GM21717 (cell line): ENCODE measurements around the gene TNFRSF9.
"Not testable (repeated sequence)": the region's sequence is repeated elsewhere in the genome, so short reads cannot be mapped to it uniquely, and the experiment has no call there.

Experiments
- ATAC-seq: cut with Tn5 transposase; IDR thresholded peaks from one replicate; pipeline ENCODE4 v1.9.1; 2021; ENCODE audit warnings: mild to moderate bottlenecking, moderate library complexity; ENCODE audit not compliant: unreplicated experiment

Gene TNFRSF9

DNA sequence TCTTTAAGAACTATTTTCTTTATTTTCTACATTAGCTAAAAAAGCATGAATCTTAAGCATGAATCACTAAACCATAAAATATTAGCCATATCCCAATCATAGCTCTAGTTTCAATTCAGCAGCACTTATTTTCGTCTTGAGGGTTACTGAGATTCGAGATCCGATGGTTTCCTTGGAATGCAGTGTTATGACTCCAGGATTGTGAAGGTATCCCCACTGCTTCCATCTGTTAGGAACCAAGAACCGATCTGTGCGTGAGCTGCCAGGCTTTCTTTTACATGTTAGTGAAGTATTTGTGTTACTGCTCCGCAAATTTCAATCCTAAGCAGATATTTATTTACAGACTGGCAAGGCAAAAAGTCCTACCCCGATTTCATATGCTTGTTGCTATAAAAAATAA lies 18.8 kb downstream of the TNFRSF9 start:
- ATAC-seq, result no peak

GRCh38 chr1:7919880-7920279 lies 20.8 kb downstream of the TNFRSF9 start:
- no peak for ATAC-seq

- not testable (repeated sequence) for ATAC-seq
Observed at GRCh38 chr1:7917971-7918370, 22.7 kb downstream of the TNFRSF9 start.

DNA sequence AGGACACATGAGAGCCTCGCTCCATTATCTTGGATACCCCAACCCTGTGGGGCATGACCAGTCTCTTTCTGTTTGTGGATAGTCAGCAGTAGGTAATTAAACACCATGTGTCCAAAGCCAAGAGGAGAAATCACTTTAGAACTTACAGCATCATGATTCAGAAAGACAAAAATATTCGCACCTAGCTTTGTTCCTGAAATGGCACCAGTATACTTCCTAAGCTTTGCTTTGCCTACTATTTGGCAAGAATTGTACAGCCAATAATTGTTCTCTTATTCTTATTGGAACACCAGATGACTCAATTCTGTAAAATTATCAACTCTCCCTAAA lies 24.2 kb downstream of the TNFRSF9 start:
- no peak for ATAC-seq

GRCh38 chr1:7915826-7916500 lies 24.7 kb downstream of the TNFRSF9 start:
- ATAC-seq, result no peak

- no peak for ATAC-seq
Observed at GRCh38 chr1:7912743-7913557, 27.7 kb downstream of the TNFRSF9 start.

- ATAC-seq, result no peak
Observed at GRCh38 chr1:7912145-7912544, 28.5 kb downstream of the TNFRSF9 start.

DNA sequence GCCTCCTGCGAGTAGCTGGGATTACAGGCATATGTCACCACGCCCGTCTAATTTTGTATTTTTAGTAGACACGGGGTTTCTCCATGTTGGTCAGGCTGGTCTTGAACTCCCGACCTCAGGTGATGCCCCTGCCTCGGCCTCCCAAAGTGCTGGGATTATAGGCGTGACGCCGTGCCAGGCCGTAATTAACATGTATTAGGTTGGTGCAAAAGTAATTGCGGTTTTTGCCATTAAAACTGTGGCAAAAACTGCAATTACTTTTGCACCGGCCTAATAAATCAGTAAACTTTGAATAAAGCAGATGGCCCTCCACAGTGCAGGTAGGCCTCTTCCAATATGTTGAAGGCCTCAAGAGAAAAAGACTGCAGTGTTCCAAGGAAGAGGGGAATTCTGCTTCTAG lies 35.4 kb downstream of the TNFRSF9 start:
- no peak for ATAC-seq

DNA sequence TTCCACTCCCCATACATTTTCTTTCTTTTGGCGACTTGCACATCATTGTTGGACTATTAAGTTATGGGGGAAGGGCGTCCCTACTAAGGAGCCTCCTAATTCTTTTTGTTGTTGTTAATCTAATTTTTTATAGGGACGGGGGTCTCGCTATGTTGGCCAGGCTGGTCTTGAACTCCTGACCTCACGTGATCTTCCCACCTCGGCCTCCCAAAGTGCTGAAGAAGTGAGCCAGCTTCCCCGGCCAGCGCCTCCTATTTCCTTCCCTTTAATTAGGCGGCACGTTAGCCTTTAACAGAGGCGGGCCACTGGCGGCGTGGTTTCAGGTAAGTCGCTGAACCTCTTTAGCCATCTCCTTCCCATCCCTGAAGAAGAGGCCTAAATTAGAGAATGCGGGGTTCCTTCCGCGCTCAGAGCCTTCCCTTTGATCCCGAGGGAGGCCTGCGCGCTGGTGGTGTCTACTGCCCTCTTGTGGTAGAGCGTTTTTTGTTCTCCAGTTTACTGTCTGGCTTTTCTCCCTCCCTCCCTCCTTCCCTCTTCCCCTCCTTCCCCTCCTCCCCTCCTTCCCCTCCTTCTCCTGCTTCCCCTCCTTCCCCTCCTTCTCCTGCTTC lies 38.1 kb downstream of the TNFRSF9 start:
- no peak for ATAC-seq

GRCh38 chr1:7899741-7900140 lies 40.9 kb downstream of the TNFRSF9 start:
- no peak for ATAC-seq

DNA sequence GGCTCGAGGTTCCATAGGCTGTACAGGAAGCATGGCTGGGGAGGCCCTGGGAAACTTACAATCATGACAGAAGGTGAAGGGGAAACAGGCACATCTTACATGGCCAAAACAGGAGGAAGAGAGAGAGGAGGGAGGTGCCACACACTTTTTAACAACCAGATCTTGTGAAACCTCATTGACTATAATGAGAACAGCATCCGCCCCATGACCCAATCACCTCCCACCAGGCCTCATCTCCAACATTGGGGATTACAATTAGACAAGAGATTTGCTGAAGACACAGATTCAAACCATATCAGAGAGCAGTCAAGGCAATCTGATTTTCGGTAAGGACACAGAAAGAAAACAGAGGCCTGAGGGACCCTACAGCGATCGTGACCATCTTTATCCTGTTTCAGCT lies 41.7 kb downstream of the TNFRSF9 start:
- ATAC-seq, result no peak

- no peak for ATAC-seq
Observed at GRCh38 chr1:7896994-7897393, 43.6 kb downstream of the TNFRSF9 start.

GRCh38 chr1:7893529-7894180 lies 47.0 kb downstream of the TNFRSF9 start:
- no peak for ATAC-seq

DNA sequence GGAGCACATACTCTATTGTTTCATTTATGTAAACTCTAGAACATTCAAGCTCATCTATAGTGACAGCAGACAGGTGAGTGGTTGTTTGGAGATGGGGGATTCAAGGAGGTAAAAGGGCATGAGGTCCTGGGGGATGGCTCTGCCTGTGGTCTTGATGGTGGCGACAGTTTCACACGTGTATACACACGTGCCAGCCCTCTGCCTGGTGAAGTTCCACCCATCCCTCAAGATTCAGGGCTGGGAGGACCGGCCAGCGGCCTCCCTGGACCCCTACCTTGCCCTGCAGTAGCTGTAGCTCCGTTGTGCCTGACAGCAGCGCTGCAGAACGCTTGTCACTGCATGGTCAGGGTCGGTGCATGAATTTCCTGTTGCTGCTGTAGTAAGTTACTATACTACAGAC lies 48.8 kb downstream of the TNFRSF9 start:
- no peak for ATAC-seq

GRCh38 chr1:7890853-7891252 lies 49.8 kb downstream of the TNFRSF9 start:
- no peak for ATAC-seq

DNA sequence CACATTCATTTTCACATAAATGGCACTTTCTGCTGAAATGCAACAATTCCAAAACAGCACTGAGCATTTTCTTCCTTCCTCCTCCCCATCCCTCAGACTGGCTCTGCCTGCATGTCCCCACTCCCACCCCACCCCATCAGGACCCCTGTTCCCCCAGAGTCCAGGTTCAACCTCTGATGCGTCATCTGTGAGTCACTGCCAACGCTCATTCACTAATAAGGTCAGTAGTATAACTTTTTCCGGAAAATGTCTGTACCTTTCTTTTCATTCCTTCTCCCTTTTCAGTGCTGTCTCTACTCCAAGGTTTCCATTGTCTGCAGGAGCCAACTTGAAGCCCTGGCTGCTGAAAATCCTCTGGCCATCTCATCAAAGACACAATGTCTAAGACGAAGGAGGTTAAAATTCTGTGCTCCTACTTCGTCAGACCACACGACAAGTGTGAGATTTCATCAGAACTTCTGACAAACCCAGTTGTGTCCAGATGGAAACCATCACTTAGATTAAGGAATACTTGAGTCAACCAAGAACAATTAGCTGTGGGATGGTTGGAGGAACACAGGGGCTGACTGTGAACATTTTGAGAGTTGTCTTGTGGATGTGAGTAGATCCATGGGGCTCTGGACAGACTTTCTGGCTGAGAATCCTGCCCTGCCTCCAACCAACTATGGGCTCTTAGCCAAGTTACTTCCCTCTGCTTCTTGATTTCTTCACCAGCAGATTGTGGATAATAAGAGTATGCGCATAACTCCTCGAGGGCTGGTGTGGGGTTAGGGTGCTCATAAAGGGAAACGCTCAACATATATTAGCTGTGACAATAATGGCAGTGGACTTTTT lies 52.2 kb downstream of the TNFRSF9 start:
- no peak for ATAC-seq

GRCh38 chr1:7886405-7886745 lies 54.3 kb downstream of the TNFRSF9 start:
- ATAC-seq, result no peak

DNA sequence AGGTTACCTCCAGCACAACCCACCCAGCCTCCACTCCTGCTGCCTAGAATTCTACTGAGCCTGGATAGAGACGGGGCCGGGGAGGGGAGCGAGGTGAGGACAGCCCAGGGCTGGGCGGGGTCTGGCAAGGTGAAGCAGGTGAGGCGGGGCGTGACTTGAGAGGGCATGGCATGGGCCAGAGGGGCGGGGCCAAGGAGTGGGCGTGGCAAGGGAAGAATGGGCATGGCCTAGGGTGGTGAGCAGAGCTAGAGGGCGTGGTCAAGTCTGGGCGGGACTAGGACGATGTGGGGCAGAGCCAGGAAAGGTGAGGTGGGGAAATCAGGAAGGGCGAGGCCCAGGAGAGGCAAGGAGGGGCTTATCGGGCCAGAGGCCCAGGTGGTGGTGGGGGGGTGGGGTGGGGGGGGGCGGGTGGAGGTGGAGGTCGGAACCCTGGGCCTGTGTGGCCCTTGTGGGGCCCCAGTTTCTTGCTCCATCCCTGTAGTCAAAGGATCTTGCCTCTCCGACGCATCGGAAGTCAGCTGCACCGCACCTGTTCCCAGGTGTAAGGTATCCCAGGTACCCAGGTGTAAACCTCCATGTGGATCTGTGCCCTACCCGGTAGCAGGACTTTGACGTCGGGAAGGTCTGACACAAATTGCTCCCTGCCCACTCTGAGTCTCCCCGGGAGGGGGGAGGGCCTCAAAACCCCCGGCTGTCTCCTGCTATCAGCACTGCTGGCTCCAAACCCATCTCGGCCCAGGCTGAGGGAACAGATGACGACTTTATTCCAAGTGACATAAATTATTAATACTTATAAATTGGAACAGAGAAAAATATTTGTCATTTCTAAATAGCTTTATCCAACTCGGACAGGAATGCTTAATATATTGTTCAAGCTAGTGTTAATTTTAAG lies 54.9 kb downstream of the TNFRSF9 start:
- ATAC-seq, result no peak

- ATAC-seq, result no peak
Observed at GRCh38 chr1:7884757-7885156, 55.9 kb downstream of the TNFRSF9 start.

GRCh38 chr1:7879228-7879627 lies 61.4 kb downstream of the TNFRSF9 start:
- ATAC-seq, result no peak
